Ishikawa (cell line): ENCODE results near the gene RTKN.

Experiments
- CEBPB ChIP-seq: IDR thresholded peaks from 2 replicates; pipeline ENCODE4 v1.6.1; 2012
- CREB1 ChIP-seq: IDR thresholded peaks from 2 replicates; pipeline ENCODE4 v1.6.1; 2012; ENCODE audit warnings: low read depth
- EGR1 ChIP-seq: IDR thresholded peaks from 2 replicates; pipeline ENCODE4 v1.6.1; 2012
- EP300 ChIP-seq: IDR thresholded peaks from 2 replicates; pipeline ENCODE4 v1.6.1; 2012; ENCODE audit warnings: borderline replicate concordance
- FOXM1 ChIP-seq: IDR thresholded peaks from 2 replicates; pipeline ENCODE4 v1.6.1; 2012; ENCODE audit warnings: low read depth, borderline replicate concordance
- MAX ChIP-seq: IDR thresholded peaks from 2 replicates; pipeline ENCODE4 v1.6.1; 2012
- NFIC ChIP-seq: IDR thresholded peaks from 2 replicates; pipeline ENCODE4 v1.6.1; 2012
- RAD21 ChIP-seq: IDR thresholded peaks from 2 replicates; pipeline ENCODE4 v1.6.1; 2012; ENCODE audit warnings: low read depth
- REST ChIP-seq: IDR thresholded peaks from 2 replicates; pipeline ENCODE4 v1.6.1; 2012; ENCODE audit warnings: low read depth, mild to moderate bottlenecking
- TAF1 ChIP-seq: IDR thresholded peaks from 2 replicates; pipeline ENCODE4 v1.6.1; 2012; ENCODE audit warnings: low read depth, mild to moderate bottlenecking
- TCF12 ChIP-seq: IDR thresholded peaks from 2 replicates; pipeline ENCODE4 v1.6.1; 2012; ENCODE audit warnings: low read depth
- TEAD4 ChIP-seq: IDR thresholded peaks from 2 replicates; pipeline ENCODE4 v1.6.1; 2012
- USF1 ChIP-seq: IDR thresholded peaks from 2 replicates; pipeline ENCODE4 v1.6.1; 2012
- YY1 ChIP-seq: IDR thresholded peaks from 2 replicates; pipeline ENCODE4 v1.6.1; 2012; ENCODE audit warnings: low read depth
- ZBTB7A ChIP-seq: IDR thresholded peaks from 2 replicates; pipeline ENCODE4 v1.6.1; 2012; ENCODE audit warnings: low read depth

Gene RTKN

GRCh38 chr2:74472086-74472944, 30.6 kb upstream of the RTKN start, which contains the start of gene MRPL53:
TSS of gene MRPL53 (minus strand) at chr2:74472680. CDS start at chr2:74472660, 20 bp downstream.
- peak; percentile 24; the same call in 1 of the 2 replicates for TF ChIP-seq CEBPB
- peak; percentile 61 for TF ChIP-seq EGR1
- TF ChIP-seq NFIC: peak; percentile 53
- TF ChIP-seq REST: no peak
- peak; percentile 91 for TF ChIP-seq MAX
- TF ChIP-seq USF1: no peak; the same call in 1 of the 2 replicates
- TF ChIP-seq TCF12: peak; percentile 78
- TF ChIP-seq RAD21: no peak
- peak; percentile 97 for TF ChIP-seq YY1
- TF ChIP-seq TEAD4: peak; percentile 54
- TF ChIP-seq EP300: peak; percentile 44; the same call in 1 of the 2 replicates
- peak; percentile 86 for TF ChIP-seq TAF1
- peak; percentile 81 for TF ChIP-seq CREB1

GRCh38 chr2:74471332-74472065, 29.8 kb upstream of the RTKN start:
- TF ChIP-seq CEBPB: no peak
- no peak for TF ChIP-seq EGR1
- no peak for TF ChIP-seq FOXM1
- no peak for TF ChIP-seq EP300
- TF ChIP-seq CREB1: no peak
- no peak for TF ChIP-seq ZBTB7A

- no peak for TF ChIP-seq TEAD4
- TF ChIP-seq EP300: no peak
- no peak for TF ChIP-seq TCF12
These were observed 22.7 kb upstream of the RTKN start for GRCh38 chr2:74464406-74464805.

- no peak for TF ChIP-seq EP300
- TF ChIP-seq REST: no peak
- no peak for TF ChIP-seq TCF12
- TF ChIP-seq CEBPB: no peak
- no peak for TF ChIP-seq NFIC
- no peak for TF ChIP-seq ZBTB7A
- TF ChIP-seq TAF1: no peak
- TF ChIP-seq MAX: no peak
- TF ChIP-seq CREB1: no peak
- no peak for TF ChIP-seq TEAD4
- TF ChIP-seq RAD21: no peak
- TF ChIP-seq EGR1: no peak
- TF ChIP-seq FOXM1: no peak
- no peak for TF ChIP-seq YY1
- no peak for TF ChIP-seq USF1
These were observed 21.0 kb upstream of the RTKN start for GRCh38 chr2:74462786-74463105.

- TF ChIP-seq USF1 (no peak), FOXM1 (no peak), REST (no peak), ZBTB7A (no peak), TEAD4 (no peak), NFIC (no peak), RAD21 (no peak), EGR1 (no peak), TCF12 (no peak)
These were observed 20.5 kb upstream of the RTKN start for GRCh38 chr2:74462054-74462785.
